HEK293T (cell line): Measurements from ENCODE around the gene SNX24.
A peak's percentile ranks its signal among the peaks of the same experiment; 100 is the strongest.

Experiments used
- CTCF ChIA-PET: fragments of 350-600 bp; formaldehyde crosslinking; extraction: SDS; loops from one replicate; lab custom pipeline; 2021; ENCODE audit warnings: antibody characterized with exemption, inconsistent platforms; lab: Yijun Ruan, JAX
- POLR2A ChIA-PET: fragments of 350-600 bp; formaldehyde crosslinking; extraction: SDS; loops from one replicate; lab custom pipeline; 2020; ENCODE audit warnings: antibody characterized with exemption, inconsistent platforms; lab: Yijun Ruan, JAX
- DNase-seq: peaks from one replicate; pipeline ENCODE4 v3.0.0; 2012; ENCODE audit warnings: mixed read lengths; ENCODE audit errors: extremely low spot score
- ARNT ChIP-seq: fragments of 450-650 bp; IDR thresholded peaks from 2 replicates; pipeline ENCODE4 v1.6.1; 2017; ENCODE audit warnings: mild to moderate bottlenecking
- BHLHE40 ChIP-seq: fragments of 450-650 bp; IDR thresholded peaks from 2 replicates; pipeline ENCODE4 v1.6.1; 2016; ENCODE audit warnings: mild to moderate bottlenecking, moderate library complexity, borderline replicate concordance
- CTBP1 ChIP-seq: fragments of 450-650 bp; IDR thresholded peaks from 2 replicates; pipeline ENCODE4 v1.6.1; 2016; ENCODE audit warnings: borderline replicate concordance
- ELF4 ChIP-seq: fragments of 450-650 bp; IDR thresholded peaks from 2 replicates; pipeline ENCODE4 v1.6.1; 2017; ENCODE audit warnings: antibody characterized with exemption
- FOXA1 ChIP-seq: fragments of 450-650 bp; IDR thresholded peaks from 2 replicates; pipeline ENCODE4 v1.6.1; 2016; ENCODE audit warnings: mild to moderate bottlenecking
- FOXK2 ChIP-seq: fragments of 450-650 bp; IDR thresholded peaks from 2 replicates; pipeline ENCODE4 v1.6.1; 2016; ENCODE audit warnings: mild to moderate bottlenecking
- FOXM1 ChIP-seq: fragments of 450-650 bp; IDR thresholded peaks from 2 replicates; pipeline ENCODE4 v1.6.1; 2017; ENCODE audit warnings: mild to moderate bottlenecking, borderline replicate concordance
- HDGF ChIP-seq: fragments of 450-650 bp; IDR thresholded peaks from 2 replicates; pipeline ENCODE4 v1.6.1; 2017; ENCODE audit warnings: antibody characterized with exemption, borderline replicate concordance
- L3MBTL2 ChIP-seq: fragments of 450-650 bp; conservative IDR thresholded peaks from 2 replicates; pipeline ENCODE4 v1.6.1; 2016; ENCODE audit warnings: mild to moderate bottlenecking
- LEF1 ChIP-seq: fragments of 450-650 bp; IDR thresholded peaks from 2 replicates; pipeline ENCODE4 v1.6.1; 2017; ENCODE audit warnings: mild to moderate bottlenecking, borderline replicate concordance
- NFRKB ChIP-seq: fragments of 450-650 bp; IDR thresholded peaks from 2 replicates; pipeline ENCODE4 v1.6.1; 2016; ENCODE audit warnings: mild to moderate bottlenecking, moderate library complexity
- PKNOX1 ChIP-seq: fragments of 450-650 bp; IDR thresholded peaks from 2 replicates; pipeline ENCODE4 v1.6.1; 2016
- SP1 ChIP-seq: fragments of 450-650 bp; IDR thresholded peaks from 2 replicates; pipeline ENCODE4 v1.6.1; 2017
- SUZ12 ChIP-seq: fragments of 450-650 bp; IDR thresholded peaks from 2 replicates; pipeline ENCODE4 v1.6.1; 2016; ENCODE audit warnings: mild to moderate bottlenecking
- TARDBP ChIP-seq: fragments of 450-650 bp; IDR thresholded peaks from 2 replicates; pipeline ENCODE4 v1.6.1; 2016
- ZNF384 ChIP-seq: fragments of 450-650 bp; IDR thresholded peaks from 2 replicates; pipeline ENCODE4 v1.6.1; 2016

The SNX24 gene

GRCh38 chr5:122985006-122985700 is 139.7 kb downstream of the SNX24 start:
- ChIA-PET CTCF (interaction anchor here (0.8 to 1.7 kb wide), 2 partner anchors 8 to 399 kb away, joined by 4 read pairs; no protein-coding TSS in a partner anchor), POLR2A (no interaction called here)
- TF ChIP-seq HDGF (no peak), CTBP1 (no peak), BHLHE40 (no peak), NFRKB (no peak), FOXM1 (no peak), ARNT (no peak)
- no peak for DNase-seq

- no peak for DNase-seq
- ChIA-PET POLR2A (no interaction called here), CTCF (no interaction called here)
- no peak for TF ChIP-seq ELF4
- no peak for TF ChIP-seq HDGF
- no peak for TF ChIP-seq SP1
- TF ChIP-seq L3MBTL2, result no peak
- TF ChIP-seq FOXK2, result no peak
- no peak for TF ChIP-seq ZNF384
- no peak for TF ChIP-seq BHLHE40
These were observed 140.7 kb downstream of the SNX24 start for GRCh38 chr5:122985954-122986721.

GRCh38 chr5:122996091-122996490 is 150.7 kb downstream of the SNX24 start:
- DNase-seq, result no peak
- ChIA-PET POLR2A (no interaction called here), CTCF (interaction anchor here (0.6 kb wide), 1 partner anchor 292 kb away, joined by 3 read pairs; no protein-coding TSS in a partner anchor)
- TF ChIP-seq TARDBP (no peak), LEF1 (no peak), PKNOX1 (no peak), ZNF384 (no peak), NFRKB (no peak)

GRCh38 chr5:122997294-122997693 is 151.9 kb downstream of the SNX24 start:
- DNase-seq, result no peak
- POLR2A ChIA-PET, result no interaction called here
- CTCF ChIA-PET, result no interaction called here
- no peak for TF ChIP-seq ARNT

- ChIA-PET CTCF (no interaction called here), POLR2A (no interaction called here)
- peak; percentile 59 for DNase-seq
- TF ChIP-seq SP1, result no peak
- no peak for TF ChIP-seq LEF1
- TF ChIP-seq FOXK2, result no peak
- no peak for TF ChIP-seq SUZ12
- TF ChIP-seq PKNOX1, result no peak
- no peak for TF ChIP-seq L3MBTL2
- TF ChIP-seq TARDBP, result no peak
- TF ChIP-seq ZNF384, result no peak
- no peak for TF ChIP-seq CTBP1
- no peak for TF ChIP-seq ARNT
- no peak for TF ChIP-seq FOXA1
- no peak for TF ChIP-seq NFRKB
These were observed 154.6 kb downstream of the SNX24 start for GRCh38 chr5:122999947-123000563.

DNA sequence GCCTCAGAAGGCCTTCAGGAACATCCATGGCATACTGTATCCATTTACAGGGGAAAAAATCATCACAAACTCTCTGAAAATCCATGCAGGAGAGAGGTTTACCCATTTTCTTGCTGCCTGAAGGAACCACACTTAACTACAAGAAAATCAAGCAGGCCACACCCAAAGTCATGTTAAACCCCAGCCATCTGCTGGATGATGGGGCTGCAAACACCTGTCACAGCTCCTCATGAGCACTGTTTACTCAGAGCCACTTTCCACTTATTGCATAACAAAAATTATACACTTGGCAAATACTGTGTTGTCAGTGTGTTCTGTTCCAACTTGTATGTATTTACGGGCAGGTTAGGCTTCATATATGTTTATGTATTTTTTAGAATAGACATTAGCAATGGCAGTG is 155.3 kb downstream of the SNX24 start:
- DNase-seq, result no peak
- ChIA-PET POLR2A (no interaction called here), CTCF (no interaction called here)
- TF ChIP-seq ELF4, result no peak
- no peak for TF ChIP-seq ZNF384
- TF ChIP-seq FOXM1, result no peak
- TF ChIP-seq NFRKB, result no peak
- no peak for TF ChIP-seq SUZ12
- no peak for TF ChIP-seq ARNT
- no peak for TF ChIP-seq TARDBP
- no peak for TF ChIP-seq SP1
- no peak for TF ChIP-seq LEF1
- no peak for TF ChIP-seq HDGF
- no peak for TF ChIP-seq PKNOX1
- no peak for TF ChIP-seq CTBP1
- no peak for TF ChIP-seq BHLHE40
- TF ChIP-seq L3MBTL2, result no peak
- no peak for TF ChIP-seq FOXK2
- no peak for TF ChIP-seq FOXA1
